BJ (cell line): ENCODE measurements around the gene RO60. TPM values are rescaled to one million over a fixed set of nuclear protein-coding genes. Genes with fewer than 3 reads are reported as not detected.

Experiments
- CTCF ChIA-PET: fragments of 350-600 bp; formaldehyde crosslinking; extraction: SDS; loops from one replicate; lab custom pipeline; 2021; ENCODE audit warnings: antibody characterized with exemption, inconsistent platforms; lab: Yijun Ruan, JAX
- POLR2A ChIA-PET: fragments of 300-600 bp; sonication (Branson Sonifier 250); formaldehyde crosslinking; extraction: SDS; loops from one replicate; lab custom pipeline; 2021; ENCODE audit warnings: antibody characterized with exemption; lab: Charles Lee
- DNase-seq: peaks from one replicate; pipeline ENCODE4 v3.0.0-alpha.2; 2011; ENCODE audit warnings: low read depth
- H3K27me3 ChIP-seq: 2 replicates; pipeline ENCODE4 v1.6.0; 2011; ENCODE audit warnings: low read length; ENCODE audit not compliant: control insufficient read depth, insufficient read depth
- H3K36me3 ChIP-seq: 2 replicates; pipeline ENCODE4 v1.5.1; 2011; ENCODE audit warnings: low read length; ENCODE audit not compliant: control insufficient read depth, insufficient read depth
- H3K4me3 ChIP-seq: 2 replicates; pipeline ENCODE4 v1.5.1; 2011; ENCODE audit warnings: low read depth, mild to moderate bottlenecking, control low read depth, low read length
- CTCF ChIP-seq: IDR thresholded peaks from 2 replicates; pipeline ENCODE4 v1.5.1; 2011; ENCODE audit warnings: low read depth, mild to moderate bottlenecking, control low read depth, inconsistent platforms, low read length, moderate library complexity; ENCODE audit not compliant: insufficient read depth
- polyA plus RNA-seq: library from polyadenylated mRNA; depleted of rRNA; stranded (reverse); fragments of >200 nt; gene quantifications from 2 replicates; pipeline ENCODE4 v1.2.3, GENCODE V29; 2011

The RO60 gene
- polyA plus RNA-seq, 1 experiment: 21.0 TPM

DNA sequence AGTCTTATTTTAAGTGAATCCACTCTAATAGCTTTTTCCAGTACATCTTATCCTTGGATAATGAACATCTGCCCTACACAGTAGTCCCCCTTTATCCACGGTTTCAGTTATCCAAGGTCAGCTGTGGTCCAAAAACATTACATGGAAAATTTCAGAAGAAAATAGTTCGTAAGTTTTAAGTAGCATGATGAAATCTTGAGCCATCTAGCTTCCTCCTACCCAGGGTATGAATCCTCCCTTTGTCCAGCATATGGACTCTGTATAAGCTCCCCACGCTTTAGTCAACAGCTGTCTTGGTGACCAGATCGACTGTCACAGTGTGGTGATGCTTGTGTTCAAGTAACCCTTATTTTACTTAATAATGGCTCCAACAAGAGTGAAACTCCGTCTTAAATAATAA is 43.2 kb downstream of the RO60 start:
- no peak for DNase-seq
- ChIA-PET POLR2A (no interaction called here), CTCF (interaction anchor here (2.2 kb wide), 1 partner anchor 9 kb away, joined by 5 read pairs; no protein-coding TSS in a partner anchor)
- H3K4me3 ChIP-seq: no peak overlapping the region
- H3K27me3 ChIP-seq: no peaks in the 10 kb centered on the region
- 0 out of 2 replicates have a peak, but pooled peaks cover 4% of the 10 kb centered on the region for H3K36me3 ChIP-seq
- no peak for TF ChIP-seq CTCF

GRCh38 chr1:193103759-193104501 is 44.5 kb downstream of the RO60 start:
- CTCF ChIA-PET: interaction anchor here (0.7 to 2.2 kb wide), 7 partner anchors 9 to 626 kb away, joined by 3 to 5 read pairs (median 3); partner anchors contain the start of genes CDC73, RO60 and UCHL5

GRCh38 chr1:193104502-193104906 is 45.1 kb downstream of the RO60 start:
- ChIA-PET CTCF (interaction anchor here (1.0 to 2.2 kb wide), 6 partner anchors 9 to 627 kb away, joined by 3 to 5 read pairs (median 3); partner anchors contain the start of genes RO60 and UCHL5), POLR2A (interaction anchor here (1.6 kb wide), 1 partner anchor 18 kb away, joined by 9 read pairs; no protein-coding TSS in a partner anchor)
- 0 out of 2 replicates have a peak, but pooled peaks cover 2% of the 10 kb centered on the region for H3K36me3 ChIP-seq
- H3K27me3 ChIP-seq: no peaks in the 10 kb centered on the region
- no peak for DNase-seq
- TF ChIP-seq CTCF: no peak
- peak overlapping the region; percentile 83 for H3K4me3 ChIP-seq

More at GRCh38 chr1:193103759-193104501, 44.5 kb downstream of the RO60 start:
- H3K4me3 ChIP-seq: peak overlapping the region; percentile 83
- no peak for DNase-seq
- POLR2A ChIA-PET: interaction anchor here (1.6 kb wide), 1 partner anchor 19 kb away, joined by 9 read pairs; no protein-coding TSS in a partner anchor
- TF ChIP-seq CTCF: no peak
- H3K27me3 ChIP-seq: no peaks in the 10 kb centered on the region
- H3K36me3 ChIP-seq: 0 out of 2 replicates have a peak, but pooled peaks cover 4% of the 10 kb centered on the region

- H3K36me3 ChIP-seq: no peaks in the 10 kb centered on the region
- ChIA-PET CTCF (interaction anchor here (0.6 to 2.2 kb wide), 6 partner anchors 12 to 628 kb away, joined by 3 to 9 read pairs (median 4); partner anchors contain the start of gene CDC73), POLR2A (interaction anchor here (0.7 to 1.6 kb wide), 2 partner anchors 18 to 47 kb away, joined by 7 to 9 read pairs; no protein-coding TSS in a partner anchor)
- peak; percentile 35 for DNase-seq
- TF ChIP-seq CTCF: no peak
- H3K27me3 ChIP-seq: no peaks in the 10 kb centered on the region
- H3K4me3 ChIP-seq: peak within 1 kb of the TSS; percentile 83
Observed at GRCh38 chr1:193104907-193105820, 45.8 kb downstream of the RO60 start, which contains the start of gene GLRX2. Gene GLRX2, minus strand, starts transcription at chr1:193105414. Its CDS starts 32 bp downstream, at chr1:193105382.
